A549 (cell line): Measurements from ENCODE around the gene YPEL1.

Source experiments
- MAX ChIP-seq: IDR thresholded peaks from 2 replicates; pipeline ENCODE4 v1.6.1; 2012
- TF ChIP-seq, protein P1 (sequence below): fragments of >200 bp; sonication (Bioruptor Twin); formaldehyde crosslinking; IDR thresholded peaks from 3 replicates; pipeline ENCODE4 v1.5.1; 2016

DNA sequence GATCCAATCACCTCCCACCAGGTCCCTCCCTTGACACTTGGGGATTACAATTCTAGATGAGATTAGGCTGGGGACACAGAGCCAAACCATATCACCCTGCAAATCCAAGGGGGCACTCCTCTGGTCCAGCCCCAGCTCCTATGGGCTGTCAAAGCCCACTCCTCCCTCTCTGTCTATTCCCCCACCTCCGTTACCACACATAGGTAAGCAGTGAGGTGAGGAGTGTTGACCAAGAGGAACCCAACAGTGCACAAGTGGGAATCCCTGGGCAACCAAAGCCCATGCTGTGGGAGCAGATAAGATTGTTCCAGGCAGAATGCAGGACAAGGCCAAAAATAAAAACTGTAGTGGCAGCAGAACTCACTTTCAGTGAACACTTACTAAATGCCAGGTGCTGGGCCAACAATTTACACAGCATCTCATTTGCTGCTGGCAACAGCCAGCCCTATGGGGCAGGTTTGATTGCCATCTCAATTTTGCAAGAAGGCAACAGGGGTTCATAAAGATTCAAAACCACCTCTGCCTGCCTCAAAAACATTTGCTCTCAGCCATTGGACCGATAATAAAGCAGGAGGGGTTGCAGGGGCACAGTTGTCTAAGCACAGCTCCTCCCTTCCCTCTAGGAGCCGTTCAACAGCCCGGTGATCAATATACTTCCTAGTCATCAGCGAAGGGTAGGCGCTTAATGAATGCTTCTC is 84.6 kb downstream of the YPEL1 start:
- TF ChIP-seq MAX = no peak
- TF ChIP-seq, protein P1, sequence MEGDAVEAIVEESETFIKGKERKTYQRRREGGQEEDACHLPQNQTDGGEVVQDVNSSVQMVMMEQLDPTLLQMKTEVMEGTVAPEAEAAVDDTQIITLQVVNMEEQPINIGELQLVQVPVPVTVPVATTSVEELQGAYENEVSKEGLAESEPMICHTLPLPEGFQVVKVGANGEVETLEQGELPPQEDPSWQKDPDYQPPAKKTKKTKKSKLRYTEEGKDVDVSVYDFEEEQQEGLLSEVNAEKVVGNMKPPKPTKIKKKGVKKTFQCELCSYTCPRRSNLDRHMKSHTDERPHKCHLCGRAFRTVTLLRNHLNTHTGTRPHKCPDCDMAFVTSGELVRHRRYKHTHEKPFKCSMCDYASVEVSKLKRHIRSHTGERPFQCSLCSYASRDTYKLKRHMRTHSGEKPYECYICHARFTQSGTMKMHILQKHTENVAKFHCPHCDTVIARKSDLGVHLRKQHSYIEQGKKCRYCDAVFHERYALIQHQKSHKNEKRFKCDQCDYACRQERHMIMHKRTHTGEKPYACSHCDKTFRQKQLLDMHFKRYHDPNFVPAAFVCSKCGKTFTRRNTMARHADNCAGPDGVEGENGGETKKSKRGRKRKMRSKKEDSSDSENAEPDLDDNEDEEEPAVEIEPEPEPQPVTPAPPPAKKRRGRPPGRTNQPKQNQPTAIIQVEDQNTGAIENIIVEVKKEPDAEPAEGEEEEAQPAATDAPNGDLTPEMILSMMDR = no peak
